Natural killer cell treated with Interleukin-12 subunit alpha and Interleukin-12 subunit beta and Interleukin-15 and Interleukin-18, amount 100 ng/mL, for 72 hours (primary cell): ENCODE measurements around the gene TMEM164. TPM values are rescaled to one million over a fixed set of nuclear protein-coding genes. Genes with fewer than 3 reads are reported as not detected.

ENCODE experiments used
- ATAC-seq, 2 donors: fragments of 150-1000 bp; cut with Tn5 transposase in 1 of 2; sonication (Bioruptor Pico), chemical (Tn5 transposase) in 1 of 2; 2 replicates each; pipeline ENCODE4 v1.10.0; 2021
- DNase-seq: peaks from one replicate; pipeline ENCODE4 v3.0.0; 2022; ENCODE audit warnings: low spot score
- H3K27ac Mint-ChIP-seq, 2 donors: 1 replicate in 1 of 2; 2 replicates in 1 of 2; pipeline ENCODE4 v1.8.0; 2022; ENCODE audit warnings: mixed read lengths in 2 of 2, mild to moderate bottlenecking in 1 of 2, moderate library complexity in 1 of 2
- H3K27me3 Mint-ChIP-seq, 2 donors: 1 replicate in 1 of 2; 2 replicates in 1 of 2; pipeline ENCODE4 v1.8.0; 2022; ENCODE audit warnings: mixed read lengths in 2 of 2
- H3K36me3 Mint-ChIP-seq: one replicate; pipeline ENCODE4 v1.8.0; 2022; ENCODE audit warnings: mixed read lengths
- H3K4me1 Mint-ChIP-seq, 2 donors: 1 replicate in 1 of 2; 2 replicates in 1 of 2; pipeline ENCODE4 v1.8.0; 2022; ENCODE audit warnings: low read depth in 2 of 2, mixed read lengths in 2 of 2, mild to moderate bottlenecking in 1 of 2
- H3K4me3 Mint-ChIP-seq: one replicate; pipeline ENCODE4 v1.8.0; 2022; ENCODE audit warnings: mixed read lengths
- H3K9me3 Mint-ChIP-seq: 2 replicates; pipeline ENCODE4 v1.8.0; 2022; ENCODE audit warnings: mixed read lengths
- total RNA-seq, 2 donors: library from RNA; stranded (reverse); gene quantifications; one replicate each; pipeline ENCODE4 v1.2.3, GENCODE V29; 2022

Gene TMEM164
- total RNA-seq, 2 donors from 2014 or later = 29.6 to 41.0 TPM

DNA sequence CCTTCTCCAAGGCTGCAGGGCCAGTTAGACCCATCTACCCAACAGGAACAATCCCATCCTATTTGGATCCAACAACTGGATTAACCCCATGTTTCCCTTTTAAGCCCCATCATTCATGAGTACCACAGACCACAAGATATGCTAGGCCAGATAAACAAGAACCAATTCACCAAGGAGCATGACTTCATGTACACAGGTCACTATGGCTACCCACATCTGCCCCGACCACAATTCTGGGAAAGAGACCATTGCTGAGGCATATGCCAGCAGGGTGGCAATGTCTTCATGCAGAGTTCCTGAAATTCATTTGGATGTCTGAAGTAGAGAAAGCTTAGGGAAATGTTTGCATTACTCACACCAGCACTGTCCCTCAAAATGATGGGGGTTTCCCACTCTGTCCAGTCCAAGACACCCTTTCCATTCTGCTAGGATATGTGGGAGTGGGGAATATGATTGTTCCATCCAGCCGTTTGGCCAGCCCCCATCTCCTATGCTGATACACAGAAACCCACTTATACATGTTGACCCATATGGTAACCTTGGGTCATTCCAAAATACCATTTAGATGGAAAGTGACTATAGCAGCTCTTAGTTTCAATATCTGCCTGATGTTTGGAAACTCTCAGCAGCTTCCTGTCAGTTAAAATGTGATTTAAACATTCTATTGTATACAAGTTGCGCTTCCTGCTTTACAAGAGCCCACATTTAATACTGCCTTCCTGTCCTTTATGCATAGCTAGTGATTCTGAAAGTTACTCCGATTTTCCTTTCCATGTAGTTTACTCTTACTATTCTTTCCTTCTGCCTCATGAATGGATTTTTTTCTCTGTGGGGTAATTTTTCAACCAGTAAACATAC lies 186.0 kb downstream of the TMEM164 start:
- peak overlapping the region; percentile 9 for H3K4me3 Mint-ChIP-seq
- H3K9me3 Mint-ChIP-seq = no peaks in the 10 kb centered on the region
- DNase-seq (no peak), ATAC-seq (peak; percentile 24 to 60)
- peaks cover 0 to 3% of the 10 kb centered on the region in 2 donors for H3K27me3 Mint-ChIP-seq
- peaks cover 18 to 24% of the 10 kb centered on the region in 2 donors for H3K4me1 Mint-ChIP-seq
- H3K36me3 Mint-ChIP-seq = peaks cover 8% of the 10 kb centered on the region
- peak overlapping the region; percentile 52 to 72 for H3K27ac Mint-ChIP-seq

DNA sequence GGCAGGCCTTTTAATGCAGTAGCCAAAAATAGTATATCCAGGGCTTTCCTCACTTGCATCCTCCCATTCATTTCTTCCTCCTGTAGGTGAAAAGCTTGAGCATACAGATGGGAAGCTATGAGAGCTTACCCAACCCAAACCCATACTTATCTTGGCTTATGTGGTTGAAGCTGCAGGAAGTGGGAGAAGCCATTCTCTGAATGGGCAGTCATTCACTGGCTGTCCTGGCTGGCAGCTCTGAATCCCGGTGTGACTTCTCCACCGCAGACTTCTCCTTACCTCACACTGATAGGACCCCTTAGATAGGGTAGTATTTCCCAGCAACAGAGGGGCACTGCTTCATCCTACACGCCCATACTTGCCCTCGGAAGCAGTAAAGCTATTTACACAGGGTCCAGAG lies 189.6 kb downstream of the TMEM164 start:
- H3K36me3 Mint-ChIP-seq = no peaks in the 10 kb centered on the region
- H3K27ac Mint-ChIP-seq = no peak overlapping the region
- H3K9me3 Mint-ChIP-seq = no peaks in the 10 kb centered on the region
- no peak for ATAC-seq
- H3K4me1 Mint-ChIP-seq = peaks cover 18 to 19% of the 10 kb centered on the region in 2 donors
- H3K4me3 Mint-ChIP-seq = no peak overlapping the region
- peaks cover 0 to 3% of the 10 kb centered on the region in 2 donors for H3K27me3 Mint-ChIP-seq
- no peak for DNase-seq

DNA sequence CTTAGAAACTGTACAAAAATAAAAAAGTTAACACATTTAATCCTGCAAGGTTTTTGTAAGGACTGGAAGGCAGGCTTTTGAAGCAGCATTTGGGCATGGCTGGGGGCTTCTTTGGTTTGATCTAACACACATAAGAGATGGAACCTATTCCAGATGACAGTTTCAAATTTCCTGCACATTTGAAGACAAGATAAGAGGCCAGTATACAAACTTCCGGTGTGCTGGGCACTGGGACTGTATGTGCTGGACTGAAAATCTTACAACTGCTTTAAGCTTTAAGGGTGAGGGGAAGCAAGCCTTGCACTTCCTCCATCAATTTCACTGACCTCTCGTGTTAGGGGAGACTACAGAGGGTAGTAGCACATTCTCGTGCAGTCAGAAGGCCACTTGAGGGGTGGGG lies 192.1 kb downstream of the TMEM164 start:
- no peak overlapping the region for H3K4me3 Mint-ChIP-seq
- H3K27ac Mint-ChIP-seq = no peak overlapping the region
- H3K36me3 Mint-ChIP-seq = no peaks in the 10 kb centered on the region
- ATAC-seq (no peak), DNase-seq (no peak)
- H3K4me1 Mint-ChIP-seq = peaks cover 3 to 5% of the 10 kb centered on the region in 2 donors
- no peaks in the 10 kb centered on the region for H3K9me3 Mint-ChIP-seq
- peaks cover 0 to 3% of the 10 kb centered on the region in 2 donors for H3K27me3 Mint-ChIP-seq

DNA sequence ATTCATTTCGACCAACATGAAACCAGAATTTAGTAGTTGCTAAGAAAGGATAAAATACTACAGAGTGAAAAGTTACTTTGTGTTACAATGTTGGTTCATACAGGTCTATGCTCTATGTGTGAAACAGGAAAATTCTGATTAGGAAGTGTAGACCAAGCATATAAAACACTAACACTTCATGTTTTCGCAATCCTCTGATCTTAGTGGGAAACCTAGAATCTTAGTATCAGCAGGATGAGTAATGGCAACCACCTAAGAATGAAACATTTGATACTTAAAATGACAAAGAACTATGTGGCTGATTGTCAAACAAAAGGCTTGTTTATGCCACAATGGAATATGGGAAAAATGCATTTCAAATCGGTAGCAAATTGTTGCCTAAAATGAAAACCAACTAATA lies 198.9 kb downstream of the TMEM164 start:
- Mint-ChIP-seq H3K4me1 (peaks cover 16 to 22% of the 10 kb centered on the region in 2 donors), H3K9me3 (no peaks in the 10 kb centered on the region), H3K27me3 (peaks cover 0 to 4% of the 10 kb centered on the region in 2 donors), H3K36me3 (no peaks in the 10 kb centered on the region), H3K27ac (no peak overlapping the region), H3K4me3 (no peak overlapping the region)
- no peak for DNase-seq
- no peak for ATAC-seq

DNA sequence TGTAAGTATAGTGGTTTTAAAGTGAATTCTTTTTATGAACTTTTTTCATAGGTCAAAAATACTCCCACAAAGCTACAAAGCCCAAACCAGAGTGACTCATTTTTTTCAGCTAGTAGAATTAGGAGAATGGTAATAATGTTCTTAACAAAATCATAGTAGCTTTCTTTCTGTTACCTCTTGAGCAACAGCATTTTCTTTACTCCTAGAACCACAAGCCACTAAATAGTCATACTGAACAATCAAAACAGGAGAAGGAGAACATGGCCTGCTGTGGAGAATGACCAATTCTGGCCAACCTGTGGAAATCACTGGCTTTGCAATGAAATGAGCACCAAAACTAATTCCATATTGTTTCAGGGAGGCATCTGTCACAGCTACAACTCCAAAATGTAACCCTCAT lies 202.1 kb downstream of the TMEM164 start:
- no peaks in the 10 kb centered on the region for H3K36me3 Mint-ChIP-seq
- peak; percentile 75 to 83 for ATAC-seq
- DNase-seq = no peak
- no peak overlapping the region for H3K27ac Mint-ChIP-seq
- H3K27me3 Mint-ChIP-seq = peaks cover 0 to 4% of the 10 kb centered on the region in 2 donors
- H3K4me1 Mint-ChIP-seq = peaks cover 16 to 23% of the 10 kb centered on the region in 2 donors
- H3K4me3 Mint-ChIP-seq = peak overlapping the region; percentile 27
- H3K9me3 Mint-ChIP-seq = no peaks in the 10 kb centered on the region

DNA sequence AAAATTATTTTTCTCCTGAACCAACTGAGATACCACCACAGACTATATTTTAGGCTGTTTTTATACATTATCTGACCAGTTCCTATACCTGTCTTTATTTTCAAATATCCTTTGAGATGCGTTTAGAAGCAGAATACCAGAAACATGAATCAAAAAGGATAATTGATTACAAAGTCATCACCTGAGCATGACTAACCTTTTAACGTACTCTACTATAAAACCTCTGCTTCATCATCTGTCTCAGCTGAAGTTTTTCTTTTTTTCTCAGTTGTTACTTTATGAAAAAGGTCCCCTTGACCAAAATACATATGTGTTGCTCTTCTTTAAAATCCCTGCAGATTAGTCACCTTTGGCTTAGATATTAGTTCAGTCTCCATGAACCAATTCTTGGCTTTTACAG lies 205.2 kb downstream of the TMEM164 start:
- Mint-ChIP-seq H3K4me3 (no peak overlapping the region), H3K27ac (no peak overlapping the region), H3K4me1 (peaks cover 16 to 18% of the 10 kb centered on the region in 2 donors), H3K36me3 (no peaks in the 10 kb centered on the region), H3K9me3 (no peaks in the 10 kb centered on the region), H3K27me3 (peaks cover 0 to 4% of the 10 kb centered on the region in 2 donors)
- no peak for DNase-seq
- no peak for ATAC-seq

DNA sequence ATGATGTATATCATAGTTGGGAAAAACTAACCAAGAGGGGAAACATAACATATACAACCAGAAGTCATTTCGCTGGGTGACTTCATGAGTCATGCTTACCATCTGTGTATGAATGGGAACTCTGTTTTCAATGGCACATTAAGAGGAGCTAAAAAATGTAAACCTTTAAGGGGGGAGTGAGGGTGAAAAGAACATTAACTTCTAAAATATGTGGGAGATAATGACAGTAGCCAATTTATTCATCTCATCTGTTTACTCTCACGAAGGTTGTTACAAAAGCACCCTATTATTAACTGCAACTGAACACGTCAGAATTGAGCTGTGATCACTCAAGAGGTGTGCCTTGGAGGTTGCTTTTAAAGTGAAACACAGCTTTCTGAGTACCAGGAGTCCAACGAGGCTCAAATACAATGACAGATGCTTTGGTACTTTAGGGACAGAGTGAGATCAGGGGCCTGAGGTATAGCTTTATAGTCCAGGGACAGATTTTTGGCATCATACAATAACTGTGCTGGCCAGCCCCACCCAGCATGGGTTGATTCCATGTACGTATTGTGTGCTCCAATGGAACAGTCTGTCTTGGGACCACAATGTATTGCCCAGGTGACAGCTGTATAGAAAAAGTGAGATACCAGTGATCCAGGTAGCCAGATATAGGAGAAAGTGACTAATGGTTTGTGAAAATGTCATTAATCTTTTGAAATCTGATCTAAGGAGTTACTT lies 207.7 kb downstream of the TMEM164 start:
- DNase-seq (no peak), ATAC-seq (no peak)
- Mint-ChIP-seq H3K27me3 (no peaks in the 10 kb centered on the region), H3K9me3 (no peaks in the 10 kb centered on the region), H3K36me3 (no peaks in the 10 kb centered on the region), H3K4me1 (peaks cover 10% of the 10 kb centered on the region in 2 donors), H3K4me3 (no peak overlapping the region), H3K27ac (no peak overlapping the region)

DNA sequence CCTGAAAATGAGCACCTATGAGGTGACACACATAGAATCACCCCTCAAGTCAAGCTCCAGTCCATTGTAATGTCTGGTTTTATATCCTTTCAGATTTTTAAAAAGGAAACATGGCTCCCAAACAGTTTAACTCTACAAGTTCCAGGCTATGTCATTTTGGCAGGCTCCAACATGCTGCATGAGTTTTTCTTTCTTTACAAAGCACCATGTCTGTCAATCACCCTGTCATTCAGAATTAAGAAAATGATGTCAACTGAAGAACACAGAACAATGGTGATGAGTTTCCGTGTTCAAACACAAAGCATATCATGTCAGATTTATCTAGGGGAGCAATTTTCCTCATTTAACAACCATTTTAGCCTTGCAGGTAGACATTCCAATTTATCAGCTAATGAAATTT lies 208.4 kb downstream of the TMEM164 start:
- DNase-seq = no peak

DNA sequence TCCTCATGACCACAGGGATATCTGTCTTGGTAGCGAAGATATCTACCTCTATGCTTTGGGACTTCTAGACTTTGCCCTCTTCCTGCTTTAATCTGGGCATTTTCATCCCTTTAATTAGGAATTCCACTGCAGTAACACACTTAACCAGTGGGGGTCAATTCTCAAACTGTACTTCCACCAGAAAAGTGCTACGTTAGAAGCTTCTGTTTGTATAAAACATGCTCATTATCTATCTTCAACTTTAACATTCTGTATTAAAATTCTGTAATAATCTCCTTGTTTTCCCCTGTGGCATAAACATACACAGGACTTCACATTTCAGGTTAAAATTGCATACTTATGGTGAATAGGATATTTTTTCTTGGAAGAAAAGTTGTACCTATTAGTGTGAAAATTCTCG lies 209.4 kb downstream of the TMEM164 start:
- Mint-ChIP-seq H3K27ac (no peak overlapping the region), H3K36me3 (no peaks in the 10 kb centered on the region), H3K4me1 (peaks cover 2 to 4% of the 10 kb centered on the region in 2 donors), H3K27me3 (no peaks in the 10 kb centered on the region), H3K9me3 (no peaks in the 10 kb centered on the region), H3K4me3 (no peak overlapping the region)
- DNase-seq (no peak), ATAC-seq (no peak)

More for the DNA sequence above, 208.4 kb downstream of the TMEM164 start:
- Mint-ChIP-seq H3K9me3 (no peaks in the 10 kb centered on the region), H3K27ac (no peak overlapping the region), H3K36me3 (no peaks in the 10 kb centered on the region), H3K27me3 (no peaks in the 10 kb centered on the region), H3K4me1 (peaks cover 6% of the 10 kb centered on the region in 2 donors), H3K4me3 (no peak overlapping the region)
- ATAC-seq = no peak

DNA sequence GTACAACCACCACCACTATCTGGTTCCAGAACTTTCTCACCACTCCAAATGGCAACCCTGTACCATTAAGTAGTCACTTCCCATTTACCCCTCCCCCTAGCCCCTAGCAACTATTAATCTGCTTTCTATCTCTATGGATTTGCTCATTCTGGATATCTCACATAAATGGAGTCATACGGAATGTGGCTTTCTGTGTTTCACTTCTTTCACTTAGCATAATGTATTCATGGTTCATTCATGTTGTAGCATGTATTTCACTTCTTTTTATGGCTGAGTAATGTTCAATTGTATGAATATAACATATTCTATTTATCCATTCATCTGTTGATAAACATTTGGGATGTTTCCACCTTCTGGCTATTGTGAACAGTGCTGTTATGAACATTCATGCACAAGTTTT lies 210.3 kb downstream of the TMEM164 start:
- DNase-seq (no peak), ATAC-seq (no peak)
- no peaks in the 10 kb centered on the region for H3K36me3 Mint-ChIP-seq
- H3K9me3 Mint-ChIP-seq = no peaks in the 10 kb centered on the region
- no peak overlapping the region for H3K27ac Mint-ChIP-seq
- H3K27me3 Mint-ChIP-seq = no peaks in the 10 kb centered on the region
- no peak overlapping the region for H3K4me3 Mint-ChIP-seq
- H3K4me1 Mint-ChIP-seq = peaks cover 6 to 9% of the 10 kb centered on the region in 2 donors

DNA sequence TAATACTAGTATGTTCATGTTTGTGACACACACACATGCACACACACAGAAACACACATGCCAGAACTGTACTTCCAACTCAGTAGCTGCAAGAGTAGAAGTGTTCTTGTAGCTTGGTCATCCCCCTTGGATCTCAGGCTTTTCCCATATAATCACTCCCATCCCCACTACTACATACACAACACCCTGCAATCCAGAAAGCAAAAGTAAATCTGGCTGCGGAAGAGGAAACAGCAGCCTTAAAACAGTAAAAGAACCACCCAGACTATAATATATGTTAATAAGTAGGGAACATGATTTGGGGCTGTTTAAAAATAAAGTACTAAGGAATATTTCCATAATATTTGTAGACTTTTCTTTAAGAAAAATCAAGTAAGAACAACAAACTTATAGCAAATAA lies 211.8 kb downstream of the TMEM164 start:
- Mint-ChIP-seq H3K36me3 (no peaks in the 10 kb centered on the region), H3K27me3 (no peaks in the 10 kb centered on the region), H3K9me3 (no peaks in the 10 kb centered on the region), H3K4me3 (no peak overlapping the region), H3K27ac (no peak overlapping the region), H3K4me1 (peaks cover 6 to 9% of the 10 kb centered on the region in 2 donors)
- DNase-seq = no peak
- no peak for ATAC-seq

DNA sequence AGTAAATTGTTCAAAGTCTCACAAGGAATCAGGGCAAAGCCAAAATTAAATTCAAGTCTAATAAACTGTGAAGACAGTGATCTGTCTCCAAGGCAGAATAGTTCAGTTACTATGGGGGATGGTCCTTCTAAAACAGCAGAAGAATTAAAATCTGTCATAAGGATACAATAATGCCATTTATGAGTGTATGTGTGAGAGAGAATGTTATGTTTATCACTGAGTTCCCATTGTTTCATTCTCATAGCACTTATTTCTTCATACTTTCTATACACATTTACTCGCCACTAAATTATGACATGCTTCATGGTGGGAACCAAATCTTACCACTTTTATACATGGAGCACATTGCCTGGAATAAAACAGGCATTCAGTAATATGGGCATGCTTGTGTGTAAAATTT lies 212.5 kb downstream of the TMEM164 start:
- Mint-ChIP-seq H3K9me3 (no peaks in the 10 kb centered on the region), H3K4me3 (no peak overlapping the region), H3K4me1 (peaks cover 6 to 9% of the 10 kb centered on the region in 2 donors), H3K27me3 (no peaks in the 10 kb centered on the region), H3K36me3 (no peaks in the 10 kb centered on the region), H3K27ac (no peak overlapping the region)
- ATAC-seq (no peak), DNase-seq (no peak)

DNA sequence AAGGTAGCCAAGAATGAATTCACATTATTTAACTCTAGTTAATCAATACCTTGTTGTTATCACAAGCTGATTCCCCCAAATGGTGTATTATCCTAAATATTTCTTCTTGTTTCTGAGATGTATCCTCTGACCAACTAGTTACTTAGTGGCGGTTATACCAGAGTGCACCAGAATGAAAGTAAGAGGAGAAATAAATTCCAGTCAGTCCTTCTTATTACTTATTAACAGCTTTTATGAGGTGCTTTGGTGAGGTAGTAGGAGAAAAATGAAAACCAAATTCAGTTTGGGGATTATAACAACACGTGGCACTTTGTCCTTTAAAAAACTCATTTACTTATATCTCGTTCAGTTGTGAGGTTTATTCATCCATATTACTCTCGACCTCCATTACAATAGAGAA lies 213.1 kb downstream of the TMEM164 start:
- H3K4me1 Mint-ChIP-seq = peaks cover 7 to 9% of the 10 kb centered on the region in 2 donors
- ATAC-seq (no peak), DNase-seq (no peak)
- H3K27ac Mint-ChIP-seq = no peak overlapping the region
- H3K9me3 Mint-ChIP-seq = no peaks in the 10 kb centered on the region
- no peaks in the 10 kb centered on the region for H3K27me3 Mint-ChIP-seq
- no peaks in the 10 kb centered on the region for H3K36me3 Mint-ChIP-seq
- no peak overlapping the region for H3K4me3 Mint-ChIP-seq

DNA sequence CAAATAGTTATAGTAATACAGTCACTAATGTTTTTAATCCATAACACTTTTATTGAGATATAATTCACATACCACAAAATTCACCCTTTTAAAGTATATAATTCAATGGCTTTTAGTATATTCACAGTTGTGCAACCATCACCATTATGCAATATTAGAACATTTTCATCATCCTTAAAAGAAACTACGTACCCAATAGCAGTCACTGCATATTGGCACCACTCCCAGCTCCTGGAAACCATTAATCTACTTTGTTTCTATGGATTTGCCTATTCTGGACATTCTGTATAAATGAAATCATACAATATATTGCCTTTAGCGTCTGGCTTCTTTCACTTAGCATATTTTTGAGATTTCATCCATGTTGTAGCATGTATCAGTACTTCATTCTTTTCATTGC lies 215.7 kb downstream of the TMEM164 start:
- ATAC-seq = no peak
- DNase-seq = no peak
- Mint-ChIP-seq H3K36me3 (no peaks in the 10 kb centered on the region), H3K27ac (no peak overlapping the region), H3K4me3 (no peak overlapping the region), H3K9me3 (no peaks in the 10 kb centered on the region), H3K4me1 (peaks cover 14 to 15% of the 10 kb centered on the region in 2 donors), H3K27me3 (peaks cover 0 to 3% of the 10 kb centered on the region in 2 donors)
